OCI-LY1 (cell line): ENCODE measurements around the gene NISCH.

Experiments
- H2AFZ ChIP-seq: fragments of 200-600 bp; sonication (generic), shearing (Covaris generic); 2 replicates; pipeline ENCODE4 v1.6.0; 2014; ENCODE audit warnings: antibody characterized with exemption, mild to moderate bottlenecking, low read length
- H3F3A ChIP-seq: fragments of 200-600 bp; sonication (generic), shearing (Covaris generic); 2 replicates; pipeline ENCODE4 v1.6.0; 2014; ENCODE audit warnings: mild to moderate bottlenecking, antibody characterized with exemption, low read length, moderate library complexity; ENCODE audit not compliant: insufficient read depth
- H3K27ac ChIP-seq: fragments of 200-600 bp; sonication (generic); 2 replicates; pipeline ENCODE4 v1.5.1; 2014; ENCODE audit warnings: low read length, mixed run types, mild to moderate bottlenecking, low read depth; ENCODE audit not compliant: poor library complexity, severe bottlenecking
- H3K27me3 ChIP-seq: fragments of 200-600 bp; sonication (generic); 2 replicates; pipeline ENCODE4 v1.6.0; 2014; ENCODE audit warnings: antibody characterized with exemption, mild to moderate bottlenecking, low read length, moderate library complexity; ENCODE audit not compliant: insufficient read depth
- H3K36me3 ChIP-seq: fragments of 200-600 bp; sonication (generic); 2 replicates; pipeline ENCODE4 v1.6.1; 2014; ENCODE audit warnings: mild to moderate bottlenecking, antibody characterized with exemption, low read length, moderate library complexity, mixed read lengths; ENCODE audit not compliant: insufficient read depth
- H3K4me1 ChIP-seq: fragments of 200-600 bp; sonication (generic); 2 replicates; pipeline ENCODE4 v1.5.1; 2014; ENCODE audit warnings: mild to moderate bottlenecking, low read length, moderate library complexity; ENCODE audit not compliant: insufficient read depth, severe bottlenecking
- H3K4me2 ChIP-seq: fragments of 200-600 bp; sonication (generic), shearing (Covaris generic); 2 replicates; pipeline ENCODE4 v1.6.1; 2014; ENCODE audit warnings: low read length
- H3K4me3 ChIP-seq: fragments of 200-600 bp; sonication (generic); 2 replicates; pipeline ENCODE4 v1.5.1; 2014; ENCODE audit warnings: low read length, low read depth, mild to moderate bottlenecking, mixed read lengths; ENCODE audit not compliant: poor library complexity, severe bottlenecking
- H3K79me2 ChIP-seq: fragments of 200-600 bp; shearing (Covaris generic); 2 replicates; pipeline ENCODE4 v1.6.1; 2016; ENCODE audit warnings: mixed run types, low read length, mixed read lengths; ENCODE audit not compliant: insufficient read depth
- H3K9ac ChIP-seq: fragments of 200-600 bp; sonication (generic), shearing (Covaris generic); 2 replicates; pipeline ENCODE4 v1.6.1; 2014; ENCODE audit warnings: mild to moderate bottlenecking, low read length, mixed read lengths
- H3K9me2 ChIP-seq: fragments of 200-600 bp; sonication (generic), shearing (Covaris generic); 2 replicates; pipeline ENCODE4 v1.6.1; 2014; ENCODE audit warnings: low read depth, mild to moderate bottlenecking, low read length, mixed read lengths
- H3K9me3 ChIP-seq: fragments of 200-600 bp; shearing (Covaris generic); 2 replicates; pipeline ENCODE4 v1.6.1; 2014; ENCODE audit warnings: low read length, mixed read lengths
- H4K20me1 ChIP-seq: fragments of 200-600 bp; sonication (generic), shearing (Covaris generic); 2 replicates; pipeline ENCODE4 v1.6.0; 2016; ENCODE audit warnings: mild to moderate bottlenecking, low read length; ENCODE audit not compliant: insufficient read depth
- CTCF ChIP-seq: fragments of 200-600 bp; sonication (generic), shearing (Covaris generic); IDR thresholded peaks from 2 replicates; pipeline ENCODE4 v1.5.1; 2017; ENCODE audit warnings: mild to moderate bottlenecking, antibody characterized with exemption, low read length, moderate library complexity, mixed read lengths
- EZH2 ChIP-seq: fragments of 200-600 bp; sonication (generic), shearing (Covaris generic); IDR thresholded peaks from 2 replicates; pipeline ENCODE4 v1.8.0; 2017; ENCODE audit warnings: borderline replicate concordance, mixed run types, mild to moderate bottlenecking, antibody characterized with exemption, low read length, moderate library complexity, mixed read lengths

NISCH gene

GRCh38 chr3:52468336-52468735 lies 12.9 kb downstream of the NISCH start:
- Histone ChIP-seq H3F3A (no peaks in the 10 kb centered on the region), H3K4me2 (no peak overlapping the region), H3K27ac (no peak overlapping the region), H4K20me1 (no peaks in the 10 kb centered on the region), H2AFZ (no peak overlapping the region), H3K4me1 (no peaks in the 10 kb centered on the region), H3K9me2 (no peaks in the 10 kb centered on the region), H3K4me3 (no peak overlapping the region), H3K27me3 (no peaks in the 10 kb centered on the region), H3K36me3 (peaks cover 69% of the 10 kb centered on the region), H3K9ac (no peak overlapping the region), H3K79me2 (no peaks in the 10 kb centered on the region), H3K9me3 (no peaks in the 10 kb centered on the region)
- TF ChIP-seq CTCF = no peak
- TF ChIP-seq EZH2 = no peak

- Histone ChIP-seq H4K20me1 (no peaks in the 10 kb centered on the region), H3K27ac (no peak overlapping the region), H2AFZ (no peak overlapping the region), H3K4me2 (no peak overlapping the region), H3K9ac (no peak overlapping the region), H3F3A (no peaks in the 10 kb centered on the region), H3K4me1 (no peaks in the 10 kb centered on the region), H3K9me2 (no peaks in the 10 kb centered on the region), H3K36me3 (peaks cover 69% of the 10 kb centered on the region), H3K4me3 (no peak overlapping the region), H3K9me3 (no peaks in the 10 kb centered on the region), H3K27me3 (no peaks in the 10 kb centered on the region), H3K79me2 (no peaks in the 10 kb centered on the region)
- TF ChIP-seq EZH2 (no peak), CTCF (no peak)
These were observed 13.6 kb downstream of the NISCH start for GRCh38 chr3:52469001-52469400.

- Histone ChIP-seq H3K4me3 (no peak overlapping the region), H3K36me3 (peaks cover 66% of the 10 kb centered on the region), H2AFZ (no peak overlapping the region), H3K4me2 (no peak overlapping the region), H3K27ac (no peak overlapping the region), H3F3A (no peaks in the 10 kb centered on the region), H3K9ac (no peak overlapping the region), H3K9me2 (no peaks in the 10 kb centered on the region), H3K4me1 (no peaks in the 10 kb centered on the region), H3K79me2 (no peaks in the 10 kb centered on the region), H4K20me1 (no peaks in the 10 kb centered on the region), H3K27me3 (no peaks in the 10 kb centered on the region), H3K9me3 (no peaks in the 10 kb centered on the region)
- TF ChIP-seq EZH2 = no peak
- TF ChIP-seq CTCF = no peak
These were observed 15.5 kb downstream of the NISCH start for GRCh38 chr3:52470920-52471319.
